Measurements from ENCODE around the gene TAF3. TPM values are rescaled to one million over a fixed set of nuclear protein-coding genes. Genes with fewer than 3 reads are reported as not detected.

Gene TAF3
- total RNA-seq, 4 donors from 2014 or later = 5.6 to 12.9 (median 8.3) TPM

- TF ChIP-seq, protein P1, sequence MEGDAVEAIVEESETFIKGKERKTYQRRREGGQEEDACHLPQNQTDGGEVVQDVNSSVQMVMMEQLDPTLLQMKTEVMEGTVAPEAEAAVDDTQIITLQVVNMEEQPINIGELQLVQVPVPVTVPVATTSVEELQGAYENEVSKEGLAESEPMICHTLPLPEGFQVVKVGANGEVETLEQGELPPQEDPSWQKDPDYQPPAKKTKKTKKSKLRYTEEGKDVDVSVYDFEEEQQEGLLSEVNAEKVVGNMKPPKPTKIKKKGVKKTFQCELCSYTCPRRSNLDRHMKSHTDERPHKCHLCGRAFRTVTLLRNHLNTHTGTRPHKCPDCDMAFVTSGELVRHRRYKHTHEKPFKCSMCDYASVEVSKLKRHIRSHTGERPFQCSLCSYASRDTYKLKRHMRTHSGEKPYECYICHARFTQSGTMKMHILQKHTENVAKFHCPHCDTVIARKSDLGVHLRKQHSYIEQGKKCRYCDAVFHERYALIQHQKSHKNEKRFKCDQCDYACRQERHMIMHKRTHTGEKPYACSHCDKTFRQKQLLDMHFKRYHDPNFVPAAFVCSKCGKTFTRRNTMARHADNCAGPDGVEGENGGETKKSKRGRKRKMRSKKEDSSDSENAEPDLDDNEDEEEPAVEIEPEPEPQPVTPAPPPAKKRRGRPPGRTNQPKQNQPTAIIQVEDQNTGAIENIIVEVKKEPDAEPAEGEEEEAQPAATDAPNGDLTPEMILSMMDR (IDR thresholded peaks at IDR 0.05; ENCODE audit: low read depth) = no peak
Observed at GRCh38 chr10:8023851-8024250, 205.5 kb downstream of the TAF3 start.

DNA sequence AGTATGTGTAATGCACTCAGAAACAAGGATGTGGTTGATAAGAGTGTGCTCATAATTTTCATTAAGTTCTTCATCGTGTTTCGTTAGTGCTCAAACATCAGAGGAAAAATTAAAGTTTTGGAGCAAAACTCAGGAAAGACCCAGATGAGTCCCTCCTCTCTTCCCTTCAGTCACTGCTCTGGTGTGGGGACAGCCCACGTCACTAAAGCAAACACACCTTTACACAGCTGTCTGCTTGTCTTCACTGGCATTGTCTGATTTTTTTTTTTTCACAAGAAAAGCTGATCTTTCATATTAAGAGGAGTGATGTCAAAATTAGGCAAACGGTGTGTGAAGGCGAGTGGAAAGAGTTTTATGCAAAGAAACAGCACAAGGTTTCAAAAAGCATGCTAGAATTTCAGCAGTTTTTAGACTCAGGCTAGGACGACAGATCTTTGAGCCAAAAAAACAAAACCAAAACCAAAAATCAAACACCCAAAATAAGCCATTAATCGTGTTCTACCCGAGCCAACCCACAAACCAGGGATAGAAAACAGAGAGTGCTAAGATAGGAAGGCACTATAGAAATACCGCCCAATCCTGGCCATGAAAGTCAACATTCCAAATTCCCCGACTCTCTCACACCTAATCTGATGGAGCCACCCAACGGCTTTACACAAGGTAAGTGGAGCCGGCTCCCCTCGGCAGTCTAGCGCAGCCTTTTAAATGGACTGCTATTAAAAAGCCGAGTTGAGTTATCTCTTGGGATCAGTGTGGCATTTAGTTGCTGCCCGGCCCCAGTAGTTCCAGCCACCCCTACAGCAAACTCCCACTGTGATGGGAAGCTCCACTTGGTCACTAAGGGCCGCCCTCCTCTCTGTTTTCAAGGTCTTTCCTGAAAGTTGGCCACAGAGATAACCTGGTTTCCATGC, 208.3 kb downstream of the TAF3 start:
- TF ChIP-seq, protein P1 (IDR thresholded peaks at IDR 0.05; ENCODE audit: low read depth) = no peak

DNA sequence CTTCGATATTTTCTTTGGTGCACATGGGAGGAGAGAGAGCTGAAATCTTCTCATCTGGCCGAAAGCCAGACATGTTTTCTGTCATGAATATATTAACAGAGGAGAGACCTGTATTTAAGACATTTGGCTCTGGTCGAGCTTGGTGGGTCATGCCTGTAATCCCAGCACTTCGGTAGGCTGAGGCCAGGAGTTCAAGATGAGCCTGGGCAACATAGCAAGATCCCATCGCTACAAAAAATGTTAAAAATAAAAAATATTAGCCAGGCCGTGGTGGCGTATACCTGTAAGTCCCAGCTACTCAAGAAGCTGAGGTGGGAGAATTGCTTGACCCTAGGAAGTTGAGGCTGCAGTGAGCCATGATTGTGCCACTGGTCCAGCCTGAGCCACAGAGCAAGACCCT, 214.3 kb downstream of the TAF3 start:
- TF ChIP-seq, protein P1 (IDR thresholded peaks at IDR 0.05; ENCODE audit: low read depth) = no peak

- TF ChIP-seq, protein P1 (IDR thresholded peaks at IDR 0.05; ENCODE audit: low read depth) = no peak
Observed at GRCh38 chr10:8033812-8034465, 215.6 kb downstream of the TAF3 start.

- TF ChIP-seq, protein P1 (IDR thresholded peaks at IDR 0.05; ENCODE audit: low read depth) = no peak
Observed at GRCh38 chr10:8034466-8035005, 216.2 kb downstream of the TAF3 start.

GRCh38 chr10:8035006-8035640, 216.8 kb downstream of the TAF3 start:
- TF ChIP-seq, protein P1 (IDR thresholded peaks at IDR 0.05; ENCODE audit: low read depth) = no peak

All from subcutaneous adipose tissue (tissue), 4 donors.